ENCODE data around the gene NUP210L. TPM values are rescaled to one million over a fixed set of nuclear protein-coding genes. Genes with fewer than 3 reads are reported as not detected.

Gene NUP210L
- total and polyA plus RNA-seq, 2 of the 13 experiments (the other 11 are each of a cell fraction or from before 2014, with no cell fraction given), result not detected

GRCh38 chr1:154179946-154180687 is 25.2 kb upstream of the NUP210L start (continued):
- TF ChIP-seq DMAP1 (CRISPR knock-in tag; IDR thresholded peaks at IDR 0.05) (no peak), ZNF772 (CRISPR knock-in tag; IDR thresholded peaks at IDR 0.05) (no peak), PITX1 (CRISPR knock-in tag; IDR thresholded peaks at IDR 0.05) (no peak), PTBP1 (IDR thresholded peaks at IDR 0.05; ENCODE audit: low read depth, low read length, poor library complexity, severe bottlenecking) (no peak), ZNF670 (CRISPR knock-in tag; IDR thresholded peaks at IDR 0.05; ENCODE audit: borderline replicate concordance) (no peak), HNF4G (IDR thresholded peaks at IDR 0.05; ENCODE audit: borderline replicate concordance, low read depth, low read length) (no peak), HNF4G (CRISPR knock-in tag; IDR thresholded peaks at IDR 0.05; ENCODE audit: borderline replicate concordance, low read depth) (no peak), ZFP37 (CRISPR knock-in tag; IDR thresholded peaks at IDR 0.05; ENCODE audit: borderline replicate concordance) (no peak), KLF6 (CRISPR knock-in tag; IDR thresholded peaks at IDR 0.05) (no peak), NR3C1 (CRISPR knock-in tag; IDR thresholded peaks at IDR 0.05) (no peak)

GRCh38 chr1:154178911-154179811 is 24.3 kb upstream of the NUP210L start:
- ChIA-PET CTCF (ENCODE audit: low intra/inter-chr PET ratio, low total read pairs) (no interaction called here), POLR2A (no interaction called here)
- DNase-seq (ENCODE audit: low spot score) (peak; percentile 64), ATAC-seq (peak; percentile 41), FAIRE-seq (peak; percentile 94)
- intact Hi-C loops (cut with micrococcal nuclease; ENCODE audit: unreplicated experiment), result no loop called here
- H4K20me1 ChIP-seq (ENCODE audit: insufficient read depth, low read length), result peaks cover 47% of the 10 kb centered on the region
- no peak overlapping the region for H2AFZ ChIP-seq (ENCODE audit: low read length)
- peaks cover 80% of the 10 kb centered on the region for H3K79me2 ChIP-seq (ENCODE audit: insufficient read depth, low read length)
- H3K9ac ChIP-seq (ENCODE audit: insufficient read depth, low read depth, low read length), result peak overlapping the region; percentile 33
- H3K4me2 ChIP-seq (ENCODE audit: low read depth, low read length), result peak overlapping the region; percentile 78
- peaks cover 10 to 22% of the 10 kb centered on the region in 2 experiments; a peak in 4 of 5 replicates for H3K36me3 ChIP-seq (replicated peaks in 1 of 2; ENCODE audit: control insufficient read depth in 1 of 2, insufficient read depth in 2 of 2, low read length in 2 of 2)
- 47% methylated on average over 10 of the region's 10 CpGs for WGBS (ENCODE audit: low lambda C conversion rate)
- H3K27me3 ChIP-seq (ENCODE audit: control insufficient read depth in 1 of 2, insufficient read depth in 2 of 2, low read length in 2 of 2), result no peaks in the 10 kb centered on the region; a peak in 1 of 5 replicates
- H3K4me3 ChIP-seq (replicated peaks in 1 of 3; ENCODE audit: insufficient read depth in 1 of 3, low read depth in 2 of 3, low read length in 3 of 3), result peak overlapping the region in 2 of 3 experiments; percentile 18 to 46; a peak in 3 of 6 replicates
- no peaks in the 10 kb centered on the region for H3K9me3 ChIP-seq (ENCODE audit: low read length)
- in situ Hi-C loops (cut with HindIII; ENCODE audit: extremely low pct_ligation_motif_present, low pct_unique_long_range_greater_than_20kb), result no loop called here
- peak overlapping the region; percentile 49 for H3K27ac ChIP-seq (ENCODE audit: extremely low read length, insufficient read depth, low read length)
- peaks cover 51% of the 10 kb centered on the region for H3K4me1 ChIP-seq (ENCODE audit: insufficient read depth, low read length)
- BruUV-seq (replicated peaks), result no TSS peak
- no peak for TF ChIP-seq GLMP (CRISPR knock-in tag; IDR thresholded peaks at IDR 0.05; ENCODE audit: borderline replicate concordance)
- 0 out of 2 replicates have a peak, but pooled peaks have one; percentile 21 for TF ChIP-seq ZNF770 (CRISPR knock-in tag; IDR thresholded peaks at IDR 0.05)
- no peak for TF ChIP-seq GPBP1L1 (CRISPR knock-in tag; IDR thresholded peaks at IDR 0.05)
- TF ChIP-seq PHF8 (CRISPR knock-in tag; IDR thresholded peaks at IDR 0.05), result peak; percentile 19; the same call in 1 of the 2 replicates

All from HepG2 (cell line).